BJ (cell line): ENCODE measurements around the gene ZNF787. TPM values are rescaled to one million over a fixed set of nuclear protein-coding genes. Genes with fewer than 3 reads are reported as not detected.

Experiments
- CTCF ChIA-PET: fragments of 350-600 bp; formaldehyde crosslinking; extraction: SDS; loops from one replicate; lab custom pipeline; 2021; ENCODE audit warnings: antibody characterized with exemption, inconsistent platforms; lab: Yijun Ruan, JAX
- POLR2A ChIA-PET: fragments of 300-600 bp; sonication (Branson Sonifier 250); formaldehyde crosslinking; extraction: SDS; loops from one replicate; lab custom pipeline; 2021; ENCODE audit warnings: antibody characterized with exemption; lab: Charles Lee
- DNase-seq: peaks from one replicate; pipeline ENCODE4 v3.0.0-alpha.2; 2011; ENCODE audit warnings: low read depth
- H3K27me3 ChIP-seq: 2 replicates; pipeline ENCODE4 v1.6.0; 2011; ENCODE audit warnings: low read length; ENCODE audit not compliant: control insufficient read depth, insufficient read depth
- H3K36me3 ChIP-seq: 2 replicates; pipeline ENCODE4 v1.5.1; 2011; ENCODE audit warnings: low read length; ENCODE audit not compliant: control insufficient read depth, insufficient read depth
- H3K4me3 ChIP-seq: 2 replicates; pipeline ENCODE4 v1.5.1; 2011; ENCODE audit warnings: low read depth, mild to moderate bottlenecking, control low read depth, low read length
- polyA plus RNA-seq: library from polyadenylated mRNA; depleted of rRNA; stranded (reverse); fragments of >200 nt; gene quantifications from 2 replicates; pipeline ENCODE4 v1.2.3, GENCODE V29; 2011
- TF ChIP-seq, protein P1 (sequence below): IDR thresholded peaks from 2 replicates; pipeline ENCODE4 v1.5.1; 2011; ENCODE audit warnings: low read depth, mild to moderate bottlenecking, control low read depth, inconsistent platforms, low read length, moderate library complexity; ENCODE audit not compliant: insufficient read depth

The ZNF787 gene
- polyA plus RNA-seq, 1 experiment = 9.8 TPM

- Histone ChIP-seq H3K27me3 (no peaks in the 10 kb centered on the region), H3K36me3 (peaks cover 16% of the 10 kb centered on the region), H3K4me3 (no peak overlapping the region)
- TF ChIP-seq, protein P1, sequence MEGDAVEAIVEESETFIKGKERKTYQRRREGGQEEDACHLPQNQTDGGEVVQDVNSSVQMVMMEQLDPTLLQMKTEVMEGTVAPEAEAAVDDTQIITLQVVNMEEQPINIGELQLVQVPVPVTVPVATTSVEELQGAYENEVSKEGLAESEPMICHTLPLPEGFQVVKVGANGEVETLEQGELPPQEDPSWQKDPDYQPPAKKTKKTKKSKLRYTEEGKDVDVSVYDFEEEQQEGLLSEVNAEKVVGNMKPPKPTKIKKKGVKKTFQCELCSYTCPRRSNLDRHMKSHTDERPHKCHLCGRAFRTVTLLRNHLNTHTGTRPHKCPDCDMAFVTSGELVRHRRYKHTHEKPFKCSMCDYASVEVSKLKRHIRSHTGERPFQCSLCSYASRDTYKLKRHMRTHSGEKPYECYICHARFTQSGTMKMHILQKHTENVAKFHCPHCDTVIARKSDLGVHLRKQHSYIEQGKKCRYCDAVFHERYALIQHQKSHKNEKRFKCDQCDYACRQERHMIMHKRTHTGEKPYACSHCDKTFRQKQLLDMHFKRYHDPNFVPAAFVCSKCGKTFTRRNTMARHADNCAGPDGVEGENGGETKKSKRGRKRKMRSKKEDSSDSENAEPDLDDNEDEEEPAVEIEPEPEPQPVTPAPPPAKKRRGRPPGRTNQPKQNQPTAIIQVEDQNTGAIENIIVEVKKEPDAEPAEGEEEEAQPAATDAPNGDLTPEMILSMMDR = no peak
- POLR2A ChIA-PET = no interaction called here
- no peak for DNase-seq
- CTCF ChIA-PET = interaction anchor here (1.1 kb wide), 1 partner anchor 22 kb away, joined by 3 read pairs; no protein-coding TSS in a partner anchor
Measured at GRCh38 chr19:56103027-56103614, 18.0 kb downstream of the ZNF787 start.

GRCh38 chr19:56101746-56102535 lies 19.2 kb downstream of the ZNF787 start:
- H3K4me3 ChIP-seq = no peak overlapping the region
- H3K36me3 ChIP-seq = peaks cover 18% of the 10 kb centered on the region
- no peak for DNase-seq
- no peaks in the 10 kb centered on the region for H3K27me3 ChIP-seq
- POLR2A ChIA-PET = no interaction called here
- TF ChIP-seq, protein P1 = no peak
- CTCF ChIA-PET = interaction anchor here (1.1 kb wide), 1 partner anchor 21 kb away, joined by 3 read pairs; no protein-coding TSS in a partner anchor

DNA sequence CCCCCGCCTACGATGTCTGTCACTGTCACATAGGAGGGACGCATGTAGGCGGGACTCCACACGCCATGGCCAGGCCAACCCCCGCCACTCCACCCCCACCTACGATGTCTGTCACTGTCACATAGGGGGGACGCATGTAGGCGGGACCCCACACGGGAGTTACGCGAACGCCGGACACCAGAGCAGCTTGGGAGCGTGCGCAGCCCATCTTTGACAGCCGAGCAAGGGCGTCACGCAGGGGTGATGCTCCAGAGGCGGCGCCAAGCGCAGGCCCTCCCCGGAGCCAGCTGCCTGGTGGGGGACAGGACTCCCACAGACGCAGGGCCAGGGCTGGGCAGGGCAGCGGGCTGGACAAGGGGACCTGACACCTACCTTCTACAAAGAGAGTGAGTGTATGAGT lies 20.0 kb downstream of the ZNF787 start:
- Histone ChIP-seq H3K4me3 (no peak overlapping the region), H3K27me3 (no peaks in the 10 kb centered on the region), H3K36me3 (peaks cover 18% of the 10 kb centered on the region)
- CTCF ChIA-PET = no interaction called here
- no peak for DNase-seq
- TF ChIP-seq, protein P1 = no peak
- POLR2A ChIA-PET = no interaction called here

DNA sequence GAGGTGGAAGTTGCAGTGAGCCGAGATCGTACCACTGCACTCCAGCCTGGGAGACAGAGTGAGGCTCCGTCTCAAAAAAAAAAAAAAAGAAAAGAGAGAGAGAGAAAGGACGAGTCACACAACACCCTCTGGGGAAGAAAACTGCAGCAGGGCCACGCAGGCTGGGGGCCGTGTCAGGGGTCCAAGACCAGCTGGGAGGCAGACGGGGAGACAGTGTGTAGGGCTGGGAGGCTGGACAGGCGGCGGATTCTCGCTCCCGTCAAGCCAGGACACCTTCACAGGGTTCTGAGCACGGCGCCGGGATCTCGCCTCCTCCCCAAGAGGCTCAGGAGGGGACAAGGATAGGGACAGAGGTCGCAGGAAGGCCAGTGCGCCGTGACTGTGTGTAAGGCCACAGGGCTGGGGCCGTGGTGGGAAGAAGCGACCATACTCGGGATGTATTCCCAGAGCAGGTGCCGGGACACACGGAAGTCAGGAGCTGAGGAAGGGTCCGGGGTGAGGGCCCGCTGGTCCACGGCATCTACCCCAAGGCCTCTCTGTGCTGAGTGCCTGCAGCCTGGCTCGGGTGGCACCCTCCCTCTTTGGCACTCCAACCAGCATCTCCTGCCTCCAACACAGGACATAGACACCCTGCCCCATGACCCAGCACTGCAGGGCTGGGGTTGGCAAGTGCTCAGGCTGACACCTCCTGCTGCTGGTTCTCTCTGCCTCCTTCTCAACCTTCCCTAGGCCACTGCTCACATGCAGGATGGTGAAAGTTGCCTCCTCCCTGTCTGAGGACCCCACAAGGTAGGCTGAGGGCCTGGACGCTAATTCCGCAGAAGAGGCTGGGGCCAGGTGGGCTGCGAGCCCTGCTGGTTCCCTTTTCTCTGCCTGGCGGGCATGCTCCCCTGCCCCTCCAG lies 21.2 kb downstream of the ZNF787 start:
- Histone ChIP-seq H3K36me3 (peaks cover 21% of the 10 kb centered on the region), H3K27me3 (no peaks in the 10 kb centered on the region), H3K4me3 (no peak overlapping the region)
- CTCF ChIA-PET = no interaction called here
- POLR2A ChIA-PET = no interaction called here
- TF ChIP-seq, protein P1 = no peak
- no peak for DNase-seq
